ENCODE data around the gene IGF2BP2.
A peak's percentile ranks its signal among the peaks of the same experiment; 100 is the strongest.

Gene IGF2BP2

DNA sequence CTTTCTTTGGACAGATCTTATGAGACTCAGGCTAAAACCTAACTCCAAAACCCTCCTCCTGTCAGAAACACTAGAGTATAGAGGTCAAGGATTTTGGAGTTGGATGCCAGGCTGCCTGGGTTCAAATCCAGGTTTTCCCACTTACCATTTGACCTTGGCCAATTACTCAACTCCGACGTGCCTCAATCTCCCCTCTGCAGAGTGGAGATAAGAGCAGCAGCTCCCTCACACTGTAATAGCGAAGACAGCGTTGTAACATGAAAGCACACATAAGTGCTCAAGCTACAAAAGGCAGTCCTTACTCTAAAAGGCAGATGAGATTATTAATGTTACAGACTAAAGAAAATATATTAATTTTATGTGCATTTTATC, 90.1 kb downstream of the IGF2BP2 start:
- DNase-seq (ENCODE audit: low read depth) = no peak
- no peak overlapping the region for H3K4me3 ChIP-seq (ENCODE audit: low read depth, low read length)
- TF ChIP-seq, protein P1, sequence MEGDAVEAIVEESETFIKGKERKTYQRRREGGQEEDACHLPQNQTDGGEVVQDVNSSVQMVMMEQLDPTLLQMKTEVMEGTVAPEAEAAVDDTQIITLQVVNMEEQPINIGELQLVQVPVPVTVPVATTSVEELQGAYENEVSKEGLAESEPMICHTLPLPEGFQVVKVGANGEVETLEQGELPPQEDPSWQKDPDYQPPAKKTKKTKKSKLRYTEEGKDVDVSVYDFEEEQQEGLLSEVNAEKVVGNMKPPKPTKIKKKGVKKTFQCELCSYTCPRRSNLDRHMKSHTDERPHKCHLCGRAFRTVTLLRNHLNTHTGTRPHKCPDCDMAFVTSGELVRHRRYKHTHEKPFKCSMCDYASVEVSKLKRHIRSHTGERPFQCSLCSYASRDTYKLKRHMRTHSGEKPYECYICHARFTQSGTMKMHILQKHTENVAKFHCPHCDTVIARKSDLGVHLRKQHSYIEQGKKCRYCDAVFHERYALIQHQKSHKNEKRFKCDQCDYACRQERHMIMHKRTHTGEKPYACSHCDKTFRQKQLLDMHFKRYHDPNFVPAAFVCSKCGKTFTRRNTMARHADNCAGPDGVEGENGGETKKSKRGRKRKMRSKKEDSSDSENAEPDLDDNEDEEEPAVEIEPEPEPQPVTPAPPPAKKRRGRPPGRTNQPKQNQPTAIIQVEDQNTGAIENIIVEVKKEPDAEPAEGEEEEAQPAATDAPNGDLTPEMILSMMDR (IDR thresholded peaks at IDR 0.05; ENCODE audit: low read depth, low read length, missing control alignments) = no peak

DNA sequence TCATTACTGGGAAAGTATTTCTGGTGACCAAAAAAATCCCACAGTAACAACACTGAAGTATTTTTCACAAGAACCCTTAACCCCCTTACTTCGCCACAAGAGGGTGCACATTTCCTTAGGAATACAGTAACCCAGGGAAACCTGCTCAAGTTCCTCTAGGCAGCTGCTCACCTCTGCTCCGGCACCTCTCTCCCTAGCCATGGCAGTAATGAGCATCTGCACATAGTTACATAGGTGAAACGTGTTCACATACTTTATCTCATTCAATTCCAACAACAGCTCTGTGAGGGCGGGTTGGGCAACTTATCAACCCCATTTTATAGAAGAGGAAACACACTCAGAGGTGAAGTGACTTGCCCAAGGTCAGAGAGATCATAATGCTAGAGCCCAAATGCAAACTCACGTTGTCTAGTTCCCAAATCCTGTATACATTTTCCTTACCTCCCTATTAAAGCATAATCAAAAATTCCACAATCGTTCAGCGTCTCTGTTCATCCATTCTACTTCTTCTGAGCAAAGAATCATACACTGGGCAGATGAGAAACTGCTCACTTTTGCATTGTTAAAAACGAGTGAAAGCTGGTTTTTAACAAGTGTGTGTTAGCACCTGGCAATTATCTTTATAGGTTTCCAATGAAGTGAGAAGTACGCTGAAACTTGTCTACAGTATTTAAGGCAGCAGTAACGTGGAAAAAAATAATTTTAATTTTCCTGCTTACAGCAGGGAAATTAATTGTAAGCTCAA, 90.7 kb downstream of the IGF2BP2 start:
- TF ChIP-seq, protein P1 (IDR thresholded peaks at IDR 0.05; ENCODE audit: low read depth, low read length, missing control alignments) = peak; percentile 58
- DNase-seq (ENCODE audit: low read depth) = peak; percentile 48
- H3K4me3 ChIP-seq (ENCODE audit: low read depth, low read length) = no peak overlapping the region

DNA sequence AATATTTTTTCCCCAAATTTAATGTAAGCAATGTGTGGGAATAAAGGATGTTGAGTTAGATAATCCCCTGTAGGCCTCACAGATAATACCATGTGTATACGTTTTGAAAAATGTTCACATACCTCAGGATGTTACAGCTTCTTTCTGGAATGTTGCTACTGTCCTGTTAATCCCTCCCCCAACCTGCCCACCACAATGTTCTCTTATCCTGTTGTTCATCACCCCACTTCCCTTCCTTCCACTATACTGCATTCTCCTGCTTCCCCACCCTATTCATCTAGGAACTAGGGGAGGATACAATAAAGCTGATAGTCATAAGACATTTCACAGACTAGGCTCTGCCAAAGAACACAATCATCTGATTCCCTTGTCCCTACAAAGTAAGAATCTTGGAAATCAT, 92.1 kb downstream of the IGF2BP2 start:
- TF ChIP-seq, protein P1 (IDR thresholded peaks at IDR 0.05; ENCODE audit: low read depth, low read length, missing control alignments) = no peak
- no peak overlapping the region for H3K4me3 ChIP-seq (ENCODE audit: low read depth, low read length)
- DNase-seq (ENCODE audit: low read depth) = no peak

DNA sequence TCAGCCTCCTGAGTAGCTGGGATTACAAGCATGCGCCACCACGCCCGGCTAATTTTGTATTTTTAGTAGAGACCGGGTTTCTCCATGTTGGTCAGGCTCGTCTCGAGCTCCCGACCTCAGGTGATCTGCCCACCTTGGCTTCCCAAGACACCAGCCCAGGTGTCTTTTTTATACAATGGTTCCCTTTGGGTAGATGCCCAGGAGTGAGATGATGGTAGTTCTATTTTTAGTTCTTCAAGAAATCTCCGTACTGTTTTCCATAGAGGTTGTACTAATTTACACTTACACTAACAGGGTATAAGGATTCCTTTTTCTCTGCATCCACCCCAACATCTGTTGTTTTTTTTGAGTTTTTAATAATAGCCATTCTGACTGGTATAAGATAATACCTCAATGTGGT, 94.3 kb downstream of the IGF2BP2 start:
- TF ChIP-seq, protein P1 (IDR thresholded peaks at IDR 0.05; ENCODE audit: low read depth, low read length, missing control alignments) = no peak
- no peak overlapping the region for H3K4me3 ChIP-seq (ENCODE audit: low read depth, low read length)

DNA sequence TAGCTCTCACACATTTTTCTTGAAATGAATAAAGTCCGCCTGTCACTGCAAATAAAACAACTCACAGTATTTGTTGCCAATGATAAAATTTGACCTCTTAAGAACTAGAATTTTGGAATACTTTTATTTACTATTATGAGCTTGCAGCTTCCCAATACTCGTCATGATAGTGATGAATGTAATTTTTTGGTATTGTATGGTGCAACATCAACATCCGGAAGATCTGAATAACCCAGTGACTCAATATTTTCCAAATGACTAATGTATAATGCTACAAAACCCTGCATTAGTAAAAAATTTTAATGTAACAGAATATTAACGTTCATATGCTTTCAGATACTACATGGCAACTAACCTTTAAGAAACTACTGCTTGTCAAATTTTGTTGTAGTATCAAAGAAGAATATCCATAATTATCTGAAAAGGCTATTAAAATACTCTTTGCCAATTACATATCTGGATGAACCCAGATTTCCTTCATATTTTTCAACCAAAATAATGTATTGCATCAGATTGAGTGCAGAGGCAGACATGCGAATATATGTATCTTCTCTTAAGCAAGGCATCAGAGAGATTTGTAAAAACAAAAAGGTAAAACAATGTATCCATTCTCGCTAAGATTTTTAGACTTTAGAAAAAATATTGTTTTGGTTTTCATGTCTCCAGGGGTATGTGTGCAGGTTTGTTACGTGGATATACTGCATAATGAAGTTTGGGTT, 95.3 kb downstream of the IGF2BP2 start:
- no peak overlapping the region for H3K4me3 ChIP-seq (ENCODE audit: low read depth, low read length)
- no peak for DNase-seq (ENCODE audit: low read depth)

More for the DNA sequence above, 94.3 kb downstream of the IGF2BP2 start:
- no peak for DNase-seq (ENCODE audit: low read depth)

DNA sequence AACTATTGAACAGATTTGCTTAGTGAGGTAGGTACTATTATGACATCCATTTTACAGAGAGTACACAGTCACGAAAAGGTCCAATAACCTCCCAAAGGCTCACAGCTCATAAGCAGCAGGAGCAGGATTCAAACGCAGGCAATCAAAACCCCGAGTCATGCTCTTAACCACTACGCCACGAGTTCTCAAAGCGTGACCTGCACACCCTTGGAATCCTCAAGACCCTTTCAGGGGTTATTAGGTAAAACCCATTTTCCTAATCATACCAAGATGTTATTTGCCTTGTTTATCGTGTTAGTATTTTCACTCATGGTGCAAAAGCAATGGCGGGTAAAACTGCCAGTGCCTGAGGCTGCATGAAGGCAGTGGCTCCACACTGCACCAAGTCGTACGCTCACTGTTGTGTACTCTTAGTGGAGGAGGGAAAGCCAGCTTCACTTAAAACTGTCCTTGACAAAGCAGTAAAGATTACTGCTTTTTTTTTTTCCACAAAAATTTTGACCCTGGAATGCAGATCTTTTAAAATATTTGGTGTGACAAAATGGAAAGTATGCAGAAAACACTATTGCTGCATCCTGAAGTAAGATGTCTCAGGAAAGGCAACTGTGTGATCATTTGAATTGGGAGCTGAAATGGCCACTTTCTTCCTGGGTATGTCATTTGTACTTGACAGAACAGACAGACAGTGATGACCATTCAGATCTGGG, 96.1 kb downstream of the IGF2BP2 start:
- no peak for DNase-seq (ENCODE audit: low read depth)
- TF ChIP-seq, protein P1 (IDR thresholded peaks at IDR 0.05; ENCODE audit: low read depth, low read length, missing control alignments) = no peak
- H3K4me3 ChIP-seq (ENCODE audit: low read depth, low read length) = no peak overlapping the region

More for the DNA sequence above, 95.3 kb downstream of the IGF2BP2 start:
- TF ChIP-seq, protein P1 (IDR thresholded peaks at IDR 0.05; ENCODE audit: low read depth, low read length, missing control alignments) = no peak
